ENCODE results near the gene GPHA2.

The GPHA2 gene

DNA sequence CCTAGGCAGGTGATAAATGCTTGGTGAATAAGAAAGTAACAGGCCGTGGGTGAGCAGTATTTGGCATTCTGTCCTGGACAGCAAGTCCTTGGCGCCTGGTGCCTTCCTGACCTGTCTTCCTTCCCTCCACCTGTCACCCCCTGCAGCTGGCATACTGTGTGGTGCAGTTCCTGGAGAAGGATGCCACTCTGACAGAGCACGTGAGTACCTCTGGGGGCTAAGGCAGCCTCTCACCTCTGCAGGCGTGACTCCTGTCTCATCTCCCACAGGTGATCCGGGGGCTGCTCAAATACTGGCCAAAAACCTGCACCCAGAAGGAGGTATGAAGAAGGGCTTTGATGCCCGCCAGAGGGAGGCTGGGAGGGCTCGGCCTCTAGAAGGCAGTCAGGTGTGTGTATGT, 4.4 kb downstream of the GPHA2 start:
- Histone ChIP-seq H3K4me3 (ENCODE audit: insufficient read depth, low read length, poor library complexity, severe bottlenecking) (no peak overlapping the region), H3K36me3 (ENCODE audit: low read length) (no peaks in the 10 kb centered on the region), H3K9me2 (replicated peaks; ENCODE audit: insufficient read depth, low read length) (no peaks in the 10 kb centered on the region), H3K27ac (ENCODE audit: low read depth, low read length) (no peak overlapping the region), H3F3A (ENCODE audit: insufficient read depth) (no peaks in the 10 kb centered on the region), H2AFZ (ENCODE audit: low read depth, low read length, severe bottlenecking) (no peak overlapping the region), H4K20me1 (ENCODE audit: low read depth, low read length) (no peaks in the 10 kb centered on the region), H3K9me3 (ENCODE audit: insufficient read depth, low read length) (no peaks in the 10 kb centered on the region), H3K4me2 (ENCODE audit: low read depth, low read length, poor library complexity, severe bottlenecking) (no peak overlapping the region), H3K9ac (ENCODE audit: low read length) (no peak overlapping the region), H3K79me2 (ENCODE audit: insufficient read depth, low read length) (no peaks in the 10 kb centered on the region), H3K27me3 (ENCODE audit: low read length) (no peaks in the 10 kb centered on the region)
- TF ChIP-seq, protein P1, sequence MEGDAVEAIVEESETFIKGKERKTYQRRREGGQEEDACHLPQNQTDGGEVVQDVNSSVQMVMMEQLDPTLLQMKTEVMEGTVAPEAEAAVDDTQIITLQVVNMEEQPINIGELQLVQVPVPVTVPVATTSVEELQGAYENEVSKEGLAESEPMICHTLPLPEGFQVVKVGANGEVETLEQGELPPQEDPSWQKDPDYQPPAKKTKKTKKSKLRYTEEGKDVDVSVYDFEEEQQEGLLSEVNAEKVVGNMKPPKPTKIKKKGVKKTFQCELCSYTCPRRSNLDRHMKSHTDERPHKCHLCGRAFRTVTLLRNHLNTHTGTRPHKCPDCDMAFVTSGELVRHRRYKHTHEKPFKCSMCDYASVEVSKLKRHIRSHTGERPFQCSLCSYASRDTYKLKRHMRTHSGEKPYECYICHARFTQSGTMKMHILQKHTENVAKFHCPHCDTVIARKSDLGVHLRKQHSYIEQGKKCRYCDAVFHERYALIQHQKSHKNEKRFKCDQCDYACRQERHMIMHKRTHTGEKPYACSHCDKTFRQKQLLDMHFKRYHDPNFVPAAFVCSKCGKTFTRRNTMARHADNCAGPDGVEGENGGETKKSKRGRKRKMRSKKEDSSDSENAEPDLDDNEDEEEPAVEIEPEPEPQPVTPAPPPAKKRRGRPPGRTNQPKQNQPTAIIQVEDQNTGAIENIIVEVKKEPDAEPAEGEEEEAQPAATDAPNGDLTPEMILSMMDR (IDR thresholded peaks at IDR 0.05; ENCODE audit: insufficient read depth, low read length, poor library complexity, severe bottlenecking): no peak
- no peak for TF ChIP-seq EZH2phosphoT487 (conservative IDR thresholded peaks at IDR 0.05; ENCODE audit: low read length)

DNA sequence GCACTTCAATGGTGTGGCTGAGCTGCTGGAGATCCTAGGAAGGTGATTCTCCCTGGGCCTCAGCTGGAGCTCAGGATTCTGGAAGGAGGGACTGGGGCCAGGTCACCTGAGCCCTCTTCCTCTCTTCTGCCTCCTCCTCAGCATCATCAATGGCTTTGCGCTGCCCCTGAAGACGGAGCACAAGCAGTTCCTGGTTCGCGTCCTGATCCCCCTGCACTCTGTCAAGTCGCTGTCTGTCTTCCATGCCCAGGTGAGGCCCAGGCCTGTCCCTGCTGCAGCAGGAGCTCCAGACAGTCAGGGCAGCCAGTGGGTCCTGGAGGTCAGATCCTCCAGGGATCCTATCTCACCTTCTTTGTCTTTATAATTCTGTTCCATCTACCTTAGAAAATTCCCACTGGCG, 5.4 kb downstream of the GPHA2 start:
- Histone ChIP-seq H3K79me2 (ENCODE audit: insufficient read depth, low read length) (no peaks in the 10 kb centered on the region), H3K9ac (ENCODE audit: low read length) (no peak overlapping the region), H3K4me3 (ENCODE audit: insufficient read depth, low read length, poor library complexity, severe bottlenecking) (no peak overlapping the region), H3K27ac (ENCODE audit: low read depth, low read length) (no peak overlapping the region), H3K9me3 (ENCODE audit: insufficient read depth, low read length) (no peaks in the 10 kb centered on the region), H3K4me2 (ENCODE audit: low read depth, low read length, poor library complexity, severe bottlenecking) (no peak overlapping the region), H3K27me3 (ENCODE audit: low read length) (no peaks in the 10 kb centered on the region), H2AFZ (ENCODE audit: low read depth, low read length, severe bottlenecking) (no peak overlapping the region), H4K20me1 (ENCODE audit: low read depth, low read length) (no peaks in the 10 kb centered on the region), H3K36me3 (ENCODE audit: low read length) (no peaks in the 10 kb centered on the region), H3K9me2 (replicated peaks; ENCODE audit: insufficient read depth, low read length) (no peaks in the 10 kb centered on the region), H3F3A (ENCODE audit: insufficient read depth) (no peaks in the 10 kb centered on the region)
- TF ChIP-seq, protein P1 (IDR thresholded peaks at IDR 0.05; ENCODE audit: insufficient read depth, low read length, poor library complexity, severe bottlenecking): no peak
- TF ChIP-seq EZH2phosphoT487 (conservative IDR thresholded peaks at IDR 0.05; ENCODE audit: low read length): no peak

DNA sequence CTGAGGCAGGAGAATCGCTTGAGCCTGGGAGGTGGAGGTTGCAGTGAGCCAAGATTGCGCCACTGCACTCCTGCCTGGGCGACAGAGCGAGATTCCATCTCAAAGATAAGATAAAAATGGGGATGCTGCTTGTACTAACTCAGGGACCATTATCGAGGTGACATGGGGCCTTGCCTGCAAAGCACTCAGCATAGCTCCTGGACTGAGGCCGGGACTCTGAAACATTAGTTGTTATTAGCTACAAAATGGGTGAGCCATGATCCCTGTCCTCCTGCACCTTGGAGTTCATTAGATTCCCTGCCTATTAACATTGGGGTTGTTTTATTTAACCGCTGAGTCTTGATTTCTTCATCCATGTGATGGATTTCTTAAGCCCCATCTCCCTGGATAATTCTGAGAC, 6.1 kb downstream of the GPHA2 start:
- Histone ChIP-seq H2AFZ (ENCODE audit: low read depth, low read length, severe bottlenecking) (no peak overlapping the region), H3K9me3 (ENCODE audit: insufficient read depth, low read length) (no peaks in the 10 kb centered on the region), H3K9ac (ENCODE audit: low read length) (no peak overlapping the region), H3K27me3 (ENCODE audit: low read length) (no peaks in the 10 kb centered on the region), H4K20me1 (ENCODE audit: low read depth, low read length) (no peaks in the 10 kb centered on the region), H3F3A (ENCODE audit: insufficient read depth) (no peaks in the 10 kb centered on the region), H3K27ac (ENCODE audit: low read depth, low read length) (no peak overlapping the region), H3K36me3 (ENCODE audit: low read length) (no peaks in the 10 kb centered on the region), H3K4me2 (ENCODE audit: low read depth, low read length, poor library complexity, severe bottlenecking) (no peak overlapping the region), H3K9me2 (replicated peaks; ENCODE audit: insufficient read depth, low read length) (no peaks in the 10 kb centered on the region), H3K79me2 (ENCODE audit: insufficient read depth, low read length) (no peaks in the 10 kb centered on the region), H3K4me3 (ENCODE audit: insufficient read depth, low read length, poor library complexity, severe bottlenecking) (no peak overlapping the region)
- TF ChIP-seq, protein P1 (IDR thresholded peaks at IDR 0.05; ENCODE audit: insufficient read depth, low read length, poor library complexity, severe bottlenecking): no peak
- TF ChIP-seq EZH2phosphoT487 (conservative IDR thresholded peaks at IDR 0.05; ENCODE audit: low read length): no peak

All from SU-DHL-6 (cell line).